PC-3 (cell line): ENCODE results near the gene STAT4.

Experiments
- EZH2phosphoT487 ChIP-seq: fragments of 300-600 bp; sonication (generic); IDR thresholded peaks from 2 replicates; pipeline ENCODE4 v1.6.1; 2018; ENCODE audit warnings: mild to moderate bottlenecking, antibody characterized with exemption, low read length, borderline replicate concordance
- TF ChIP-seq, protein P1 (sequence below): fragments of 300-600 bp; sonication (generic); conservative IDR thresholded peaks from 2 replicates; pipeline ENCODE4 v1.5.1; 2017; ENCODE audit warnings: antibody characterized with exemption, low read depth, mild to moderate bottlenecking, low read length

DNA sequence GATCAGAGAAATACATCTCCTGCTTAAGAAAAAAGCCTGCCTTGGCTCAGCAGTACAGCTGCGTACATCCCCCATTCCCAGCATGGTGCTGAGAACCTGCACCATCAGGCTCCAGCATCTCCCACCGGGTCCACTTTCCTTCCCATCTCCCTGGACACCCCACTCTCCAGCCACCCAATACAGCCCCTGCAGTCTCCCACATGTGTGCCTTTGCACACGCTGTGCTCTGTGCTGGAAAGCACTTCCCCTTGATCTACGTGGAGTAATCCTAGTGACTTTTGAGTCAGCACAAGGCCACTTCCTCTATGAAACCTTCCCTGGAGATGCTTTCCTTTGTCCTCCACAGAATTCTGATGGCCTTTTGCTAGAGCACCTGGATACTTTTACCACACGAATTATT is 153.8 kb downstream of the STAT4 start:
- TF ChIP-seq, protein P1, sequence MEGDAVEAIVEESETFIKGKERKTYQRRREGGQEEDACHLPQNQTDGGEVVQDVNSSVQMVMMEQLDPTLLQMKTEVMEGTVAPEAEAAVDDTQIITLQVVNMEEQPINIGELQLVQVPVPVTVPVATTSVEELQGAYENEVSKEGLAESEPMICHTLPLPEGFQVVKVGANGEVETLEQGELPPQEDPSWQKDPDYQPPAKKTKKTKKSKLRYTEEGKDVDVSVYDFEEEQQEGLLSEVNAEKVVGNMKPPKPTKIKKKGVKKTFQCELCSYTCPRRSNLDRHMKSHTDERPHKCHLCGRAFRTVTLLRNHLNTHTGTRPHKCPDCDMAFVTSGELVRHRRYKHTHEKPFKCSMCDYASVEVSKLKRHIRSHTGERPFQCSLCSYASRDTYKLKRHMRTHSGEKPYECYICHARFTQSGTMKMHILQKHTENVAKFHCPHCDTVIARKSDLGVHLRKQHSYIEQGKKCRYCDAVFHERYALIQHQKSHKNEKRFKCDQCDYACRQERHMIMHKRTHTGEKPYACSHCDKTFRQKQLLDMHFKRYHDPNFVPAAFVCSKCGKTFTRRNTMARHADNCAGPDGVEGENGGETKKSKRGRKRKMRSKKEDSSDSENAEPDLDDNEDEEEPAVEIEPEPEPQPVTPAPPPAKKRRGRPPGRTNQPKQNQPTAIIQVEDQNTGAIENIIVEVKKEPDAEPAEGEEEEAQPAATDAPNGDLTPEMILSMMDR, result no peak
- no peak for TF ChIP-seq EZH2phosphoT487
